ENCODE measurements around the gene PTCRA.

The PTCRA gene

GRCh38 chr6:42911171-42912021 is 4.5 kb upstream of the PTCRA start:
- no peak for DNase-seq (ENCODE audit: low read depth)
- no peak overlapping the region for H3K4me3 ChIP-seq (ENCODE audit: low read length)
- no peak for TF ChIP-seq CTCF (IDR thresholded peaks at IDR 0.05; ENCODE audit: insufficient read depth, low read depth, low read length, missing control alignments)

- H3K4me3 ChIP-seq (ENCODE audit: low read length) = no peak overlapping the region
- no peak for DNase-seq (ENCODE audit: low read depth)
Observed at GRCh38 chr6:42914546-42914945, 1.3 kb upstream of the PTCRA start.

GRCh38 chr6:42916288-42916687 is 435 bp downstream of the PTCRA start:
- no peak for DNase-seq (ENCODE audit: low read depth)
- H3K4me3 ChIP-seq (ENCODE audit: low read length) = no peak overlapping the region
- no peak for TF ChIP-seq CTCF (IDR thresholded peaks at IDR 0.05; ENCODE audit: insufficient read depth, low read depth, low read length, missing control alignments)

More at GRCh38 chr6:42914546-42914945, 1.3 kb upstream of the PTCRA start:
- TF ChIP-seq CTCF (IDR thresholded peaks at IDR 0.05; ENCODE audit: insufficient read depth, low read depth, low read length, missing control alignments) = no peak

GRCh38 chr6:42921801-42922200 is 5.9 kb downstream of the PTCRA start:
- TF ChIP-seq CTCF (IDR thresholded peaks at IDR 0.05; ENCODE audit: insufficient read depth, low read depth, low read length, missing control alignments) = no peak
- DNase-seq (ENCODE audit: low read depth) = no peak
- no peak overlapping the region for H3K4me3 ChIP-seq (ENCODE audit: low read length)

- H3K4me3 ChIP-seq (ENCODE audit: low read length) = no peak overlapping the region
- no peak for TF ChIP-seq CTCF (IDR thresholded peaks at IDR 0.05; ENCODE audit: insufficient read depth, low read depth, low read length, missing control alignments)
- no peak for DNase-seq (ENCODE audit: low read depth)
Observed at GRCh38 chr6:42923666-42924065, 7.8 kb downstream of the PTCRA start.

- DNase-seq (ENCODE audit: low read depth) = no peak
- no peak overlapping the region for H3K4me3 ChIP-seq (ENCODE audit: low read length)
- TF ChIP-seq CTCF (IDR thresholded peaks at IDR 0.05; ENCODE audit: insufficient read depth, low read depth, low read length, missing control alignments) = no peak
Observed at GRCh38 chr6:42925248-42925857, 9.5 kb downstream of the PTCRA start.

Measured in epithelial cell of esophagus (primary cell).